H1 (cell line): ENCODE data around the gene GNL2. TPM values are rescaled to one million over a fixed set of nuclear protein-coding genes. Genes with fewer than 3 reads are reported as not detected.
A peak's percentile ranks its signal among the peaks of the same experiment; 100 is the strongest.

ENCODE experiments used
- CTCF ChIA-PET: fragments of 300-600 bp; sonication (Branson Sonifier 250); formaldehyde crosslinking; loops from one replicate; lab custom pipeline; 2021; ENCODE audit not compliant: partially characterized antibody; lab: Charles Lee
- POLR2A ChIA-PET: fragments of 300-600 bp; sonication (Branson Sonifier 250); formaldehyde crosslinking; loops from one replicate; lab custom pipeline; 2021; ENCODE audit warnings: inconsistent platforms; ENCODE audit not compliant: partially characterized antibody; lab: Charles Lee
- DNase-seq, 2 experiments: peaks; one replicate each; pipeline versions ENCODE4 v3.0.0 to v3.0.0-alpha.2; 2010 to 2022; ENCODE audit warnings: low spot score in 2 of 2, low read depth in 1 of 2, mixed read lengths in 1 of 2
- FAIRE-seq: peaks from 2 replicates; lab custom pipeline; 2011; peaks lifted over from hg19 to GRCh38; lab: Jason Lieb, UNC
- H2AFZ ChIP-seq: 2 replicates; pipeline ENCODE4 v1.8.1; 2012; ENCODE audit warnings: low read length, inconsistent platforms
- H2AK5ac ChIP-seq: 2 replicates; pipeline ENCODE4 v1.6.1; 2013; ENCODE audit warnings: low read depth, low read length
- H2BK120ac ChIP-seq: replicated peaks from 2 replicates; pipeline ENCODE3; 2013; ENCODE audit warnings: low read depth, low read length, inconsistent platforms
- H2BK12ac ChIP-seq: 2 replicates; pipeline ENCODE4 v1.6.1; 2013; ENCODE audit warnings: low read depth, low read length
- H2BK15ac ChIP-seq: 2 replicates; pipeline ENCODE4 v1.6.1; 2013; ENCODE audit warnings: low read length
- H2BK20ac ChIP-seq: 2 replicates; pipeline ENCODE4 v1.6.1; 2013; ENCODE audit warnings: low read length
- H2BK5ac ChIP-seq: 2 replicates; pipeline ENCODE4 v1.6.1; 2013; ENCODE audit warnings: low read depth, low read length
- H3K14ac ChIP-seq: 2 replicates; pipeline ENCODE4 v1.6.1; 2013; ENCODE audit warnings: inconsistent platforms; ENCODE audit not compliant: insufficient read length
- H3K18ac ChIP-seq: 2 replicates; pipeline ENCODE4 v1.6.1; 2013; ENCODE audit warnings: low read length; ENCODE audit errors: extremely low read depth
- H3K23ac ChIP-seq: 2 replicates; pipeline ENCODE4 v1.6.1; 2013; ENCODE audit warnings: inconsistent platforms; ENCODE audit not compliant: insufficient read length
- H3K23me2 ChIP-seq: 2 replicates; pipeline ENCODE4 v1.6.1; 2013; ENCODE audit warnings: low read depth, low read length
- H3K27ac ChIP-seq: 2 replicates; pipeline ENCODE4 v1.6.1; 2011; ENCODE audit warnings: low read depth, low read length, inconsistent platforms
- H3K27me3 ChIP-seq, 4 experiments: replicated peaks in 1 of 4; 1 replicate in 1 of 4; 2 replicates in 3 of 4; pipeline versions ENCODE4 v1.6.1 to v1.8.1; 2011 to 2013; ENCODE audit warnings: low read length in 3 of 4, mild to moderate bottlenecking in 3 of 4, inconsistent platforms in 2 of 4, mixed read lengths in 2 of 4, moderate library complexity in 1 of 4; ENCODE audit not compliant: control insufficient read depth in 3 of 4, insufficient read depth in 3 of 4; ENCODE audit errors: extremely low read depth in 1 of 4
- H3K36me3 ChIP-seq, 4 experiments: 2 replicates each; pipeline versions ENCODE4 v1.6.1 to v1.8.1; 2011 to 2013; ENCODE audit warnings: mild to moderate bottlenecking in 4 of 4, low read length in 3 of 4, moderate library complexity in 2 of 4, control low read depth in 1 of 4, inconsistent platforms in 1 of 4; ENCODE audit not compliant: insufficient read depth in 4 of 4, control insufficient read depth in 2 of 4
- H3K4ac ChIP-seq: replicated peaks from 2 replicates; pipeline ENCODE3; 2013; ENCODE audit warnings: low read length, low read depth, mixed read lengths, inconsistent platforms; ENCODE audit not compliant: insufficient read length
- H3K4me1 ChIP-seq, 4 experiments: replicated peaks in 1 of 4; 1 replicate in 1 of 4; 2 replicates in 3 of 4; pipeline versions ENCODE4 v1.6.1 to v1.8.1; 2011 to 2013; ENCODE audit warnings: low read length in 3 of 4, inconsistent platforms in 2 of 4, mixed read lengths in 1 of 4; ENCODE audit not compliant: insufficient read depth in 4 of 4, control insufficient read depth in 3 of 4
- H3K4me2 ChIP-seq, 2 experiments: 2 replicates each; pipeline versions ENCODE4 v1.6.1 to v1.8.1; 2011 to 2013; ENCODE audit warnings: low read depth in 2 of 2, low read length in 2 of 2, control low read depth in 1 of 2, inconsistent platforms in 1 of 2, mild to moderate bottlenecking in 1 of 2; ENCODE audit not compliant: insufficient read depth in 1 of 2
- H3K4me3 ChIP-seq, 4 experiments: fragments of 200-600, 300-600 bp in 1 of 4; sonication (generic), shearing (Covaris generic), sonication (Bioruptor Twin) in 1 of 4; 2 replicates each; pipeline versions ENCODE4 v1.5.1 to v1.8.1; 2011 to 2016; ENCODE audit warnings: low read length in 4 of 4, low read depth in 3 of 4, control low read depth in 2 of 4, inconsistent platforms in 2 of 4, mild to moderate bottlenecking in 2 of 4, mixed read lengths in 1 of 4, moderate library complexity in 1 of 4; ENCODE audit not compliant: insufficient read depth in 2 of 4; ENCODE audit errors: extremely low read depth in 1 of 4
- H3K56ac ChIP-seq: replicated peaks from 2 replicates; pipeline ENCODE3; 2013; ENCODE audit warnings: low read depth, mild to moderate bottlenecking, mixed read lengths, low read length, inconsistent platforms; ENCODE audit not compliant: insufficient read length
- H3K79me1 ChIP-seq: 2 replicates; pipeline ENCODE4 v1.6.1; 2013; ENCODE audit warnings: low read depth, low read length, control low read depth
- H3K79me2 ChIP-seq, 2 experiments: 2 replicates each; pipeline versions ENCODE4 v1.6.1 to v1.8.1; 2012 to 2013; ENCODE audit warnings: low read length in 2 of 2, mild to moderate bottlenecking in 2 of 2, inconsistent platforms in 1 of 2; ENCODE audit not compliant: insufficient read depth in 2 of 2, control insufficient read depth in 1 of 2
- H3K9ac ChIP-seq, 4 experiments: replicated peaks in 1 of 4; 1 replicate in 1 of 4; 2 replicates in 3 of 4; pipeline versions ENCODE4 v1.6.1 to v1.8.1; 2011 to 2013; ENCODE audit warnings: low read depth in 3 of 4, low read length in 3 of 4, control low read depth in 2 of 4, mild to moderate bottlenecking in 2 of 4, moderate library complexity in 2 of 4, inconsistent platforms in 1 of 4; ENCODE audit errors: extremely low read depth in 1 of 4
- H3K9me3 ChIP-seq, 2 experiments: 2 replicates each; pipeline versions ENCODE4 v1.6.1 to v1.8.1; 2012 to 2013; ENCODE audit warnings: mild to moderate bottlenecking in 2 of 2, moderate library complexity in 2 of 2, control low read depth in 1 of 2, inconsistent platforms in 1 of 2, low read depth in 1 of 2, low read length in 1 of 2, mixed read lengths in 1 of 2; ENCODE audit not compliant: insufficient read depth in 2 of 2
- H4K20me1 ChIP-seq, 2 experiments: replicated peaks in 1 of 2; 2 replicates each; pipeline versions ENCODE3 to v1.8.1; 2011 to 2013; ENCODE audit warnings: inconsistent platforms in 2 of 2, low read length in 2 of 2, mild to moderate bottlenecking in 1 of 2; ENCODE audit not compliant: insufficient read depth in 2 of 2, control insufficient read depth in 1 of 2
- H4K5ac ChIP-seq: 2 replicates; pipeline ENCODE4 v1.6.1; 2013; ENCODE audit warnings: low read length, low read depth, mixed read lengths, inconsistent platforms; ENCODE audit not compliant: insufficient read length
- H4K8ac ChIP-seq: 2 replicates; pipeline ENCODE4 v1.8.0; 2013; ENCODE audit warnings: mild to moderate bottlenecking, moderate library complexity, low read length, inconsistent platforms; ENCODE audit not compliant: insufficient read depth; ENCODE audit errors: extremely low read depth
- H4K91ac ChIP-seq: replicated peaks from 2 replicates; pipeline ENCODE3; 2013; ENCODE audit warnings: low read length, mixed read lengths, inconsistent platforms; ENCODE audit not compliant: insufficient read length
- ATF3 ChIP-seq: IDR thresholded peaks from 2 replicates; pipeline ENCODE4 v1.6.1; 2011; ENCODE audit warnings: low read depth, mild to moderate bottlenecking, low read length; ENCODE audit not compliant: insufficient read depth
- SUZ12 ChIP-seq: fragments of 200-600 bp; sonication (generic); IDR thresholded peaks from 2 replicates; pipeline ENCODE4 v1.6.1; 2012; ENCODE audit warnings: mild to moderate bottlenecking, inconsistent platforms, low read length, moderate library complexity, mixed read lengths
- WGBS, 2 experiments: shearing (Covaris generic) in 1 of 2; methylation state at CpG; one replicate each; pipeline versions ENCODE4 v1.1.6 to v1.1.7; 2013 to 2015; ENCODE audit warnings: low lambda C conversion rate in 2 of 2, mixed read lengths in 2 of 2, inconsistent platforms in 1 of 2, low coverage in 1 of 2, missing lambda C conversion rate in 1 of 2; ENCODE audit not compliant: insufficient replicate concordance in 2 of 2, insufficient coverage in 1 of 2, insufficient read length in 1 of 2; ENCODE audit errors: extremely low coverage in 1 of 2, missing lambda C conversion rate in 1 of 2; 5-methylcytosine and 5-hydroxymethylcytosine counted together
- polyA plus RNA-seq, 7 experiments: library from polyadenylated mRNA; depleted of rRNA in 3 of 7; stranded (reverse) in 5 of 7; unstranded in 2 of 7; fragments of >200 nt in 5 of 7; fragments of 200-250 nt in 2 of 7; gene quantifications; 1 replicate in 5 of 7; 2 replicates in 1 of 7; 4 replicates in 1 of 7; pipeline versions ENCODE4 v1.2.1 to v1.2.3, GENCODE V29; 2011 to 2013; ENCODE audit warnings: missing spikeins in 2 of 7, mixed read lengths in 2 of 7
- total RNA-seq: library from RNA; stranded (reverse); fragmentation: NEBNext Ultra II Directional; extraction: Animal tissue kit (Norgen Biotek cat#: 25700); gene quantifications from 2 replicates; pipeline ENCODE4 v1.2.1, GENCODE V29; 2021

GNL2 gene
- total and polyA plus RNA-seq, 2 of the 8 experiments (the other 6 are each of a cell fraction or from before 2014, with no cell fraction given), result 22.2 to 88.3 TPM

- peaks cover 12% of the 10 kb centered on the region for H3K79me1 ChIP-seq
- FAIRE-seq (no peak), DNase-seq (no peak)
- H3K79me2 ChIP-seq, result peaks cover 22 to 38% of the 10 kb centered on the region in 2 experiments
- H3K18ac ChIP-seq, result no peak overlapping the region
- no peak overlapping the region for H3K9ac ChIP-seq
- no peak overlapping the region for H2AK5ac ChIP-seq
- peaks cover 0 to 3% of the 10 kb centered on the region in 2 experiments for H4K20me1 ChIP-seq
- peak overlapping the region in 2 of 4 experiments; percentile 94 to 97; a peak in 4 of 8 replicates for H3K4me3 ChIP-seq
- no peak overlapping the region for H4K5ac ChIP-seq
- H2BK20ac ChIP-seq, result no peak overlapping the region
- H3K36me3 ChIP-seq, result peaks cover 16 to 20% (median 20%) of the 10 kb centered on the region in 4 experiments
- H3K4me1 ChIP-seq, result no peaks in the 10 kb centered on the region; a peak in 1 of 7 replicates
- peak overlapping the region; percentile 58 to 79 for H3K4me2 ChIP-seq
- TF ChIP-seq ATF3 (no peak), SUZ12 (no peak)
- WGBS, 2 experiments, result 11% methylated on average over 2 of the region's 3 CpGs; no CpG with 5 or more reads in 1 of the 2 experiments
- peak overlapping the region; percentile 65; the same call in 1 of the 2 replicates for H2AFZ ChIP-seq
- no peaks in the 10 kb centered on the region for H3K9me3 ChIP-seq
- ChIA-PET CTCF (interaction anchor here (1.0 to 1.4 kb wide), 4 partner anchors 26 to 169 kb away, joined by 3 to 6 read pairs (median 4); partner anchors contain the start of gene EPHA10), POLR2A (interaction anchor here (1.4 to 2.9 kb wide), 5 partner anchors 9 to 42 kb away, joined by 3 to 9 read pairs (median 5); partner anchors contain the start of gene SNIP1)
- H2BK12ac ChIP-seq, result no peak overlapping the region
- H3K4ac ChIP-seq, result no peak overlapping the region
- H3K56ac ChIP-seq, result no peak overlapping the region
- H3K27ac ChIP-seq, result no peak overlapping the region
- no peak overlapping the region for H4K91ac ChIP-seq
- no peak overlapping the region for H2BK15ac ChIP-seq
- no peak overlapping the region for H3K23ac ChIP-seq
- no peak overlapping the region for H3K14ac ChIP-seq
- H4K8ac ChIP-seq, result no peak overlapping the region
- no peaks in the 10 kb centered on the region for H3K23me2 ChIP-seq
- no peak overlapping the region for H2BK120ac ChIP-seq
- H2BK5ac ChIP-seq, result no peak overlapping the region
- peaks cover 0 to 3% (median 0%) of the 10 kb centered on the region in 4 experiments; a peak in 2 of 7 replicates for H3K27me3 ChIP-seq
Observed at GRCh38 chr1:37596182-37596667, 488 bp upstream of the GNL2 start.
